GM04503 (cell line): ENCODE measurements around the gene PTGIS.

Experiments used
- DNase-seq: peaks from one replicate; pipeline ENCODE4 v3.0.0-alpha.2; 2012; ENCODE audit warnings: low read depth

Gene PTGIS

DNA sequence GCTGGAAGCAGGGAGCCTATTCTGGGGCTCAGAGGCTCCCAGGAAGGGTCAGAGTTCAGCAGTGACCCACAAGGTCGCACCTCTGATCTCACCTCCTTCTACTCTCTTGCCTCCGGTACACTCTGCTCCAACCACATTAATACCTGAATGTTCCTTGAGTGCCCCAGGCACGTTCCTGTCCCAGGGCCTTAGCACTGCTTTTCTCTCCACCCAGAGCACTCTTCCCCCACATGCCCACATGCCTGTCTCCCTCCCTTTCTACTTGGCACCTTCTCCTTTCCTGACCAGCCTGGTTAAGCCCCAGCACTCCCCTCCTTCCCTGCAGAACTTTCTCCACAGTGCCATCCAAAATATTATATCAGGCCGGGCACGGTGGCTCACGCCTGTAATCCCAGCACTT, 98.9 kb downstream of the PTGIS start:
- DNase-seq = no peak

GRCh38 chr20:49468412-49468811, 99.5 kb downstream of the PTGIS start:
- no peak for DNase-seq

GRCh38 chr20:49466114-49466912, 101.6 kb downstream of the PTGIS start:
- no peak for DNase-seq

GRCh38 chr20:49464556-49464955, 103.4 kb downstream of the PTGIS start:
- no peak for DNase-seq

DNA sequence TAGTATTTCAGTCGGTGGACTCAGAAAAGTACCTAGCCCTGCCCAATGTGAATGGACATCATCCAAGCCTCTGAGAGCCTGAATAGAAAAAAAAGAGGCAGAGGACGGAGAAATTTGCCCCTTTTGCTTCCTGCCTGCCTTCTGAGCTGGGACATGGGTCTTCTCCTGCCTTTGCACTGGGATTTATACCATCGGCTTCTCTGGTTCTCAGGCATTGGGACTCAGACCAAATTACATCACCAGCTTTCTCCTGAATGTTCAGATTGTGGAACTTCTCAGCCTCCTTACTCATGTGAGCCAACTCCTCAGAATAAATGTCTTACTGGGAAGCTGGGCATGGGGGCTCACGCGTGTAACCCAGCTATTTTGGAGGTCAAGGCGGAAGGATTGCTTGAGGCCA, 105.3 kb downstream of the PTGIS start:
- DNase-seq = no peak

- DNase-seq = no peak
Observed at GRCh38 chr20:49461894-49462620, 105.9 kb downstream of the PTGIS start.

- no peak for DNase-seq
Observed at GRCh38 chr20:49460916-49461315, 107.0 kb downstream of the PTGIS start.

DNA sequence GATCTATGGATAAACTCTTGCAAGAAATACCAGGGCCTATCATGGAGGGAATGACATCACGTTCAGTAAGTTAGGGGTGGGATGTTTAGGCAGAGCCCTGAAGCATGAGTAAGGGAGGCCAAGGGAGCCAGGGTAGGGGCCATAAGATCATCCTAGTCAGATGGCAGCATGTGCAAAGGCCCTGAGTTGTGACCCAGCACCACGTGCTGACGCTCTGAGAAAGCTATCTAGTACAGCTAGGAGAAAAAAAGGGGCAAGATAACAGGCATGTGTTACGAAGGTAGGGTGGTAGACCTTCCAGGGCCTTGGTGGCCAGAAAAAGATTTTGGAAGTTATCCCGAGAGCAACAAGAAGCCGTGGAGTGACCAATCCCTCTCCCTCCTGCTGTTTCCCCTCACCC, 107.8 kb downstream of the PTGIS start:
- no peak for DNase-seq

GRCh38 chr20:49459684-49460083, 108.3 kb downstream of the PTGIS start:
- DNase-seq = no peak

GRCh38 chr20:49457444-49457843, 110.5 kb downstream of the PTGIS start:
- no peak for DNase-seq

GRCh38 chr20:49456646-49457045, 111.3 kb downstream of the PTGIS start:
- no peak for DNase-seq

DNA sequence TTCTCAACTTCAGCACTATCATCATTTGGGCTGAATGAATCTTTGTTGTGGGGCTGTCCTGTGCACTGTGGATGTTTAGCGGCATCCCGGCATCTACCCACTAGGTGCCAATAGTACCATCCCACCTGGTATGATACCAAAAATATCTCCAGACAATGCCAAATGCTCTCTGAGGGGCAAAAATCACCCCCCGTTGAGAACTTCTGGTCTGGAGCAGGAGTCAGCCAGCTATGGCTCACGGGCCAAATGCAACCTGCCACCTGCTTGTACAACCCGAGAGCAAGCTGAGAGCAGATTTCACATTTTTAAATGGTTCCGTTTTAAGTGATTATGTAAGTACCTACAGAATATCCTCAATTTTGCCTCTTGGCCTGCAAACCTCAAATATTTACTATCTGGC, 112.2 kb downstream of the PTGIS start:
- DNase-seq = no peak
